DMS153 treated with DMSO at 0.1 percent for 48 hours (cell line): ENCODE data around the gene ARL6IP5.

ENCODE experiments used
- DNase-seq: peaks from one replicate; lab custom pipeline; 2025; ENCODE audit not compliant: unreplicated experiment; lab: John Stamatoyannopoulos, UW

Gene ARL6IP5

GRCh38 chr3:69085833-69086722 is 1.3 kb downstream of the ARL6IP5 start:
- DNase-seq: peak; percentile 20

GRCh38 chr3:69087030-69087791 is 2.5 kb downstream of the ARL6IP5 start:
- no peak for DNase-seq

GRCh38 chr3:69088063-69088462 is 3.3 kb downstream of the ARL6IP5 start:
- DNase-seq: no peak

GRCh38 chr3:69090021-69090420 is 5.3 kb downstream of the ARL6IP5 start:
- no peak for DNase-seq

GRCh38 chr3:69091389-69092029 is 6.8 kb downstream of the ARL6IP5 start:
- DNase-seq: no peak

- no peak for DNase-seq
These were observed 7.3 kb downstream of the ARL6IP5 start for GRCh38 chr3:69092030-69092516.

GRCh38 chr3:69094467-69095205 is 9.9 kb downstream of the ARL6IP5 start:
- DNase-seq: no peak

GRCh38 chr3:69095636-69096035 is 10.9 kb downstream of the ARL6IP5 start:
- DNase-seq: no peak

- no peak for DNase-seq
These were observed 11.6 kb downstream of the ARL6IP5 start for GRCh38 chr3:69096299-69096698.

- DNase-seq: no peak
These were observed 12.8 kb downstream of the ARL6IP5 start for GRCh38 chr3:69097407-69098086.

- no peak for DNase-seq
These were observed 14.8 kb downstream of the ARL6IP5 start for GRCh38 chr3:69099576-69099975.

- no peak for DNase-seq
These were observed 17.6 kb downstream of the ARL6IP5 start for GRCh38 chr3:69102384-69102783.

- DNase-seq: no peak
These were observed 18.4 kb downstream of the ARL6IP5 start for GRCh38 chr3:69103123-69103522.

- DNase-seq: no peak
These were observed 19.8 kb downstream of the ARL6IP5 start for GRCh38 chr3:69104586-69104985.

GRCh38 chr3:69105320-69105719 is 20.6 kb downstream of the ARL6IP5 start:
- no peak for DNase-seq

- DNase-seq: no peak
These were observed 23.1 kb downstream of the ARL6IP5 start for GRCh38 chr3:69107841-69108240.

- no peak for DNase-seq
These were observed 24.1 kb downstream of the ARL6IP5 start for GRCh38 chr3:69108811-69109210.

- no peak for DNase-seq
These were observed 26.3 kb downstream of the ARL6IP5 start for GRCh38 chr3:69110941-69111546.

- DNase-seq: no peak
These were observed 28.8 kb downstream of the ARL6IP5 start for GRCh38 chr3:69113536-69113935.

GRCh38 chr3:69115731-69116130 is 31.0 kb downstream of the ARL6IP5 start:
- DNase-seq: no peak
